Measurements from ENCODE around the gene THAP3. TPM values are rescaled to one million over a fixed set of nuclear protein-coding genes. Genes with fewer than 3 reads are reported as not detected.

THAP3 gene
- total RNA-seq, 2 donors from 2014 or later: 11.9 to 18.9 TPM

- no peak overlapping the region for H3K27ac ChIP-seq
- H3K27me3 ChIP-seq: no peaks in the 10 kb centered on the region
- 76 to 97% methylated on average over 6 to 13 of the region's 13 CpGs for WGBS, 2 donors
- H3K36me3 ChIP-seq (replicated peaks in 1 of 2; ENCODE audit: insufficient read depth in 1 of 2, low read depth in 2 of 2): peaks cover 10 to 37% of the 10 kb centered on the region in 2 donors
- DNase-seq (peak in 1 of 4 donors; percentile 31), ATAC-seq (no peak)
- intact Hi-C loops (cut with DNase I): no loop called here
- no peaks in the 10 kb centered on the region for H3K9me3 ChIP-seq
- TF ChIP-seq POLR2A (IDR thresholded peaks at IDR 0.05): no peak
- no peak for TF ChIP-seq CTCF (IDR thresholded peaks at IDR 0.05)
- H3K4me3 ChIP-seq: no peak overlapping the region
- peaks cover 37% of the 10 kb centered on the region for H3K4me1 ChIP-seq
These were observed 33.4 kb upstream of the THAP3 start for GRCh38 chr1:6591222-6591621.

DNA sequence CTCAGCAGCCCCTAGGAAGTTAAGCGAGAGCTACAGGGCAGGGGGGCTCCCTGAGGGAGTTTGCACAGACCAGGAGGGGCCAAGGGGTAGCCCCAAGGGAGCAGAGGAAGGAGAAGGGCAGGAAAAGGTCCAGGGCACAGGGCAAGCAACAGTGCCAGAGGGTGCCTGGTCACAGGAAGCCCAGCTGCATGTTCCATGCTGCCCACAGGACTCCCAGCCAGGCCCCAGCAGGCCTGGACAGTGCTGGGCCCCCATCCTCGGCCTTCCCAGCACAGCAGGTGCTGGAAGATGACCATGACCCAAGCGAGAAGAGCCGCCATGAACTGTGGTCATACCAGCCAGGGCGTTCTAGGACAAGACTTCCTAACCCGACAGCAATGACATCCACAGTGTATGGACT is 33.0 kb upstream of the THAP3 start:
- DNase-seq: no peak
- WGBS, 2 donors: 74 to 81% methylated on average over 6 of the region's 6 CpGs
- H3K36me3 ChIP-seq (replicated peaks in 1 of 2; ENCODE audit: insufficient read depth in 1 of 2, low read depth in 2 of 2): peaks cover 10 to 37% of the 10 kb centered on the region in 2 donors
- peaks cover 40% of the 10 kb centered on the region for H3K4me1 ChIP-seq
- TF ChIP-seq CTCF (IDR thresholded peaks at IDR 0.05) (no peak), POLR2A (IDR thresholded peaks at IDR 0.05) (no peak)
- H3K27me3 ChIP-seq: no peaks in the 10 kb centered on the region
- intact Hi-C loops (cut with DNase I): no loop called here
- no peak overlapping the region for H3K27ac ChIP-seq
- ATAC-seq: no peak
- no peak overlapping the region for H3K4me3 ChIP-seq
- H3K9me3 ChIP-seq: no peaks in the 10 kb centered on the region

- Histone ChIP-seq H3K4me3 (no peak overlapping the region), H3K9me3 (no peaks in the 10 kb centered on the region), H3K4me1 (peaks cover 42% of the 10 kb centered on the region), H3K27ac (no peak overlapping the region), H3K36me3 (replicated peaks in 1 of 2; ENCODE audit: insufficient read depth in 1 of 2, low read depth in 2 of 2) (peaks cover 10 to 39% of the 10 kb centered on the region in 2 donors), H3K27me3 (no peaks in the 10 kb centered on the region)
- TF ChIP-seq POLR2A (IDR thresholded peaks at IDR 0.05) (no peak), CTCF (IDR thresholded peaks at IDR 0.05) (no peak)
- intact Hi-C loops (cut with DNase I): no loop called here
- ATAC-seq (no peak), DNase-seq (peak in 1 of 4 donors; percentile 43)
- 31 to 36% methylated on average over 5 of the region's 5 CpGs for WGBS, 2 donors
These were observed 32.2 kb upstream of the THAP3 start for GRCh38 chr1:6592441-6592840.

DNA sequence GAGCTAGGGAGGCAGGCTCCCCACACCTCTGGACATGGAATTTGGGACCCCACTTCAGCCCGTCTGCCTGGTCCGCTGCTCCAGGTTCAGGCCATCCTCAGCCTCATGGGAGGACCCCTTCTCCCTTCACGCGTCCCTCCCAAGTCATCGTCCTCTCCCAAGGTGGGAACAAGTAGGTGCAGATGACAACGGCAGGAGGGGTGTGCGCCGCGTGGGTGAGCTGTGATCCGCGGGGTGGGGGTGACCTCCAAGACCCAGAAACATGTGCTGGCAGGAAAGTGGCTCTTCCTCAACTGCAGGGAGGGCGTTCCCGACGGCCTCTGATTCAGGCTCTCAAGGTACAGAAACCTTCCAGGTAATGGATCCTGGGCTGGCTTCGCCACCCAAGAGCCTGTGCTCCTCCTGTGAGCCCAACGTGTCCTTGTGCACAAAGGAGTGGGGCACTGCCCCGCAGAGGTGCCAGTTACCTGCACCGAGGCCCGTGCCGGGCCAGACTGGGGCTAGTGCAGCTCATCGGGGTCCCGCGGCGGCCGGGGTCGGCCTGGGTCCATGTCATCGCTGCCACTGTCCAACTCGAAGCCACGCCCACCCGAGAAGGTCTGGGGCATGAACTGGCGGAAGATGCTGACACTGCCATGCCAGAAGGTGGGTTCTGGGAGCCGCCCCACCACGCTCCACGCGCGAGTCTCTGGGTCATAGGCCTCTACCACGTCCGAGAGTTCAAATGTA is 31.6 kb upstream of the THAP3 start:
- Histone ChIP-seq H3K4me3 (no peak overlapping the region), H3K27me3 (no peaks in the 10 kb centered on the region), H3K9me3 (no peaks in the 10 kb centered on the region), H3K4me1 (peaks cover 42% of the 10 kb centered on the region), H3K36me3 (replicated peaks in 1 of 2; ENCODE audit: insufficient read depth in 1 of 2, low read depth in 2 of 2) (peaks cover 10 to 44% of the 10 kb centered on the region in 2 donors), H3K27ac (no peak overlapping the region)
- WGBS, 2 donors: 88 to 91% methylated on average over 14 to 38 of the region's 38 CpGs
- intact Hi-C loops (cut with DNase I): no loop called here
- DNase-seq (no peak), ATAC-seq (no peak)
- no peak for TF ChIP-seq POLR2A (IDR thresholded peaks at IDR 0.05)
- TF ChIP-seq CTCF (IDR thresholded peaks at IDR 0.05): no peak

- no peak for ATAC-seq
- H3K27me3 ChIP-seq: no peaks in the 10 kb centered on the region
- peaks cover 42% of the 10 kb centered on the region for H3K4me1 ChIP-seq
- DNase-seq: no peak
- 95% methylated on average over 7 to 15 of the region's 15 CpGs for WGBS, 2 donors
- H3K36me3 ChIP-seq (replicated peaks in 1 of 2; ENCODE audit: insufficient read depth in 1 of 2, low read depth in 2 of 2): peaks cover 10 to 43% of the 10 kb centered on the region in 2 donors
- no peak overlapping the region for H3K27ac ChIP-seq
- no peaks in the 10 kb centered on the region for H3K9me3 ChIP-seq
- intact Hi-C loops (cut with DNase I): no loop called here
- no peak overlapping the region for H3K4me3 ChIP-seq
- TF ChIP-seq POLR2A (IDR thresholded peaks at IDR 0.05): no peak
- no peak for TF ChIP-seq CTCF (IDR thresholded peaks at IDR 0.05)
These were observed 30.9 kb upstream of the THAP3 start for GRCh38 chr1:6593810-6594209.

All from body of pancreas (tissue), 4 donors.